HL-60 (cell line): ENCODE measurements around the gene GALNT15.

Experiments used
- DNase-seq, 2 experiments: peaks; one replicate each; pipeline ENCODE4 v3.0.0-alpha.2; 2010 to 2020; ENCODE audit warnings: low read depth in 1 of 2, low spot score in 1 of 2
- H3K27ac ChIP-seq: fragments of 250-450 bp; sonication (Bioruptor Pico); replicated peaks from 2 replicates; pipeline ENCODE4 v1.5.1; 2020; ENCODE audit warnings: mild to moderate bottlenecking, moderate library complexity
- H3K27me3 ChIP-seq: fragments of 250-450 bp; sonication (Bioruptor Pico); 2 replicates; pipeline ENCODE4 v1.5.1; 2021; ENCODE audit warnings: mild to moderate bottlenecking, moderate library complexity; ENCODE audit not compliant: insufficient read depth, poor library complexity, severe bottlenecking
- H3K4me3 ChIP-seq: replicated peaks from 2 replicates; pipeline ENCODE4 v1.5.1; 2011; ENCODE audit warnings: mild to moderate bottlenecking, control low read depth, low read length; ENCODE audit not compliant: insufficient read depth
- GABPA ChIP-seq: IDR thresholded peaks from 2 replicates; pipeline ENCODE4 v1.6.1; 2012; ENCODE audit warnings: low read depth
- POLR2AphosphoS5 ChIP-seq: IDR thresholded peaks from 2 replicates; pipeline ENCODE4 v1.6.1; 2012; ENCODE audit warnings: low read depth
- SPI1 ChIP-seq: IDR thresholded peaks from 2 replicates; pipeline ENCODE4 v1.6.1; 2012; ENCODE audit warnings: low read depth, mild to moderate bottlenecking, borderline replicate concordance
- TF ChIP-seq, protein P1 (sequence below): IDR thresholded peaks from one replicate; pipeline ENCODE4 v1.5.1; 2011; ENCODE audit warnings: low read length, control low read depth, inconsistent platforms; ENCODE audit not compliant: insufficient read depth
- TF ChIP-seq, protein P2 (sequence below): IDR thresholded peaks from 2 replicates; pipeline ENCODE4 v1.6.1; 2012; ENCODE audit warnings: low read depth; ENCODE audit not compliant: insufficient replicate concordance

Gene GALNT15

DNA sequence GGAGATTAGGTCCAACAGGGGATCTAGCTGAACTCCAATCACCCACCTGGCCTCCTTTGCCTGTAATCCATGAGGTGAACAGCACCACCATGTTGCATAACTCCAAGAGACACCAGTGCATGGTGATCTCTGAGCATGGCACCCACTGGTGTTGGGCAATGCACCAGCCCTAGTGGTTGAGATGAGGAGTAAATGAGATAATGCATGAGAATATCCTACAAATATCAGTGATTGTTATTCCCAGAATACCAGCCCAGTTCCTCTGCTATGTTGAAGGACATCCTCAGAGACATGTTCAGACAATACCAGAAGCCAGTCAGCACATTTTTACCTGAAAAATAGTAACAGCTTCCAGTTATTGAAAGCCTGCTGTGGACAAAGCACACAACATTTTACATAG is 14.7 kb downstream of the GALNT15 start:
- no peak overlapping the region for H3K4me3 ChIP-seq
- no peak overlapping the region for H3K27ac ChIP-seq
- no peaks in the 10 kb centered on the region for H3K27me3 ChIP-seq
- TF ChIP-seq, protein P1, sequence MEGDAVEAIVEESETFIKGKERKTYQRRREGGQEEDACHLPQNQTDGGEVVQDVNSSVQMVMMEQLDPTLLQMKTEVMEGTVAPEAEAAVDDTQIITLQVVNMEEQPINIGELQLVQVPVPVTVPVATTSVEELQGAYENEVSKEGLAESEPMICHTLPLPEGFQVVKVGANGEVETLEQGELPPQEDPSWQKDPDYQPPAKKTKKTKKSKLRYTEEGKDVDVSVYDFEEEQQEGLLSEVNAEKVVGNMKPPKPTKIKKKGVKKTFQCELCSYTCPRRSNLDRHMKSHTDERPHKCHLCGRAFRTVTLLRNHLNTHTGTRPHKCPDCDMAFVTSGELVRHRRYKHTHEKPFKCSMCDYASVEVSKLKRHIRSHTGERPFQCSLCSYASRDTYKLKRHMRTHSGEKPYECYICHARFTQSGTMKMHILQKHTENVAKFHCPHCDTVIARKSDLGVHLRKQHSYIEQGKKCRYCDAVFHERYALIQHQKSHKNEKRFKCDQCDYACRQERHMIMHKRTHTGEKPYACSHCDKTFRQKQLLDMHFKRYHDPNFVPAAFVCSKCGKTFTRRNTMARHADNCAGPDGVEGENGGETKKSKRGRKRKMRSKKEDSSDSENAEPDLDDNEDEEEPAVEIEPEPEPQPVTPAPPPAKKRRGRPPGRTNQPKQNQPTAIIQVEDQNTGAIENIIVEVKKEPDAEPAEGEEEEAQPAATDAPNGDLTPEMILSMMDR: no peak
- TF ChIP-seq, protein P2, sequence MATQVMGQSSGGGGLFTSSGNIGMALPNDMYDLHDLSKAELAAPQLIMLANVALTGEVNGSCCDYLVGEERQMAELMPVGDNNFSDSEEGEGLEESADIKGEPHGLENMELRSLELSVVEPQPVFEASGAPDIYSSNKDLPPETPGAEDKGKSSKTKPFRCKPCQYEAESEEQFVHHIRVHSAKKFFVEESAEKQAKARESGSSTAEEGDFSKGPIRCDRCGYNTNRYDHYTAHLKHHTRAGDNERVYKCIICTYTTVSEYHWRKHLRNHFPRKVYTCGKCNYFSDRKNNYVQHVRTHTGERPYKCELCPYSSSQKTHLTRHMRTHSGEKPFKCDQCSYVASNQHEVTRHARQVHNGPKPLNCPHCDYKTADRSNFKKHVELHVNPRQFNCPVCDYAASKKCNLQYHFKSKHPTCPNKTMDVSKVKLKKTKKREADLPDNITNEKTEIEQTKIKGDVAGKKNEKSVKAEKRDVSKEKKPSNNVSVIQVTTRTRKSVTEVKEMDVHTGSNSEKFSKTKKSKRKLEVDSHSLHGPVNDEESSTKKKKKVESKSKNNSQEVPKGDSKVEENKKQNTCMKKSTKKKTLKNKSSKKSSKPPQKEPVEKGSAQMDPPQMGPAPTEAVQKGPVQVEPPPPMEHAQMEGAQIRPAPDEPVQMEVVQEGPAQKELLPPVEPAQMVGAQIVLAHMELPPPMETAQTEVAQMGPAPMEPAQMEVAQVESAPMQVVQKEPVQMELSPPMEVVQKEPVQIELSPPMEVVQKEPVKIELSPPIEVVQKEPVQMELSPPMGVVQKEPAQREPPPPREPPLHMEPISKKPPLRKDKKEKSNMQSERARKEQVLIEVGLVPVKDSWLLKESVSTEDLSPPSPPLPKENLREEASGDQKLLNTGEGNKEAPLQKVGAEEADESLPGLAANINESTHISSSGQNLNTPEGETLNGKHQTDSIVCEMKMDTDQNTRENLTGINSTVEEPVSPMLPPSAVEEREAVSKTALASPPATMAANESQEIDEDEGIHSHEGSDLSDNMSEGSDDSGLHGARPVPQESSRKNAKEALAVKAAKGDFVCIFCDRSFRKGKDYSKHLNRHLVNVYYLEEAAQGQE: no peak
- no peak for TF ChIP-seq GABPA
- no peak for TF ChIP-seq POLR2AphosphoS5
- TF ChIP-seq SPI1: no peak
- DNase-seq: no peak

DNA sequence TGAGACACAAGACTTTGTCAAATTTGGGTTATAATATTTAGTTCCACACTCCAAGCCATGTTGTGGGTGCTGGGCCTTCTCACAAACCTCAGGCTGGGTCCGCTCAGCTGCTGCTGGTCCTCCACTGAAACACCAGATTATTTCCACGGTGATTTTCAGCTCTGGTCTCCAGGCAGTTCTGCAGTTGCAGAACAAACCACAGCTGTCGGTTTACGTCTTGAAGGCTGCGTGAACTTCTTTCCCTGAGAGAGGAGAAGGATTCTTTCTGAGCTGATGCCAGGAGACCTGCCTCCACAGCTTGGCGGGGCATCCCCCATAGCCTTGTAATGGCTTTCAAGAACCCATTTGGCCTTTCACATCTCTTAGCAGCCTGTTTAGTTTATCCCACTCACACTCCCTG is 16.2 kb downstream of the GALNT15 start:
- H3K4me3 ChIP-seq: no peak overlapping the region
- no peak for TF ChIP-seq GABPA
- TF ChIP-seq, protein P1: no peak
- TF ChIP-seq POLR2AphosphoS5: no peak
- TF ChIP-seq, protein P2: no peak
- no peak for TF ChIP-seq SPI1
- no peak overlapping the region for H3K27ac ChIP-seq
- no peaks in the 10 kb centered on the region for H3K27me3 ChIP-seq
- DNase-seq: no peak

DNA sequence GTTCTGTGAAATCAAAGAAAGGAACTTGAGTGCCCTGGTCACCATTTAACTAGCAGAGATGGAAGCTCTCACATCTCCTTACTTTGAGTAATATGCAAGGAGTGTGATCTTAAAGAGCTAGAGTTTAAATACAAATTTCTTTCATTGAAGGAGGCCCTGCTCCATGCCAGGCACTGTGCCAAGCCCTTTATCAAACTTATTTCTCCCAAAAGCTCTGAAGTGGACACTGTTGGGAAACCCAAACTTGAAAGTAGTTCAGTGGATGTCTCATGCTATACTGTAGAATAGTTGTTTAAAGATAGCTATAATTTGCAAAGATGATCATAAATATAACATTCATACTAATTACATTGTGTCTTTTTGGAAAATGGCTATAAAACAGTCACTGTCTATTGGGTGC is 17.1 kb downstream of the GALNT15 start:
- H3K4me3 ChIP-seq: no peak overlapping the region
- H3K27ac ChIP-seq: no peak overlapping the region
- TF ChIP-seq, protein P2: no peak
- TF ChIP-seq, protein P1: no peak
- TF ChIP-seq SPI1: no peak
- TF ChIP-seq POLR2AphosphoS5: no peak
- TF ChIP-seq GABPA: no peak
- H3K27me3 ChIP-seq: no peaks in the 10 kb centered on the region
- DNase-seq: no peak
